Uterus (tissue), 2 donors: Measurements from ENCODE around the gene KISS1.

Experiments
- CTCF ChIP-seq, 4 experiments: fragments of 200-600 bp in 2 of 4; fragments of 450-650 bp in 2 of 4; sonication (generic) in 2 of 4; IDR thresholded peaks; one replicate each; pipeline ENCODE4 v1.5.1; 2016 to 2019; ENCODE audit warnings: antibody characterized with exemption in 4 of 4, mild to moderate bottlenecking in 2 of 4, moderate library complexity in 1 of 4
- POLR2A ChIP-seq, 2 donors: fragments of 450-650 bp; IDR thresholded peaks; one replicate each; pipeline ENCODE4 v1.6.1; 2016; ENCODE audit warnings: antibody characterized with exemption in 2 of 2, mild to moderate bottlenecking in 1 of 2, moderate library complexity in 1 of 2

GRCh38 chr1:204149635-204150565 lies 46.4 kb downstream of the KISS1 start:
- no peak for TF ChIP-seq CTCF (IDR thresholded peaks at IDR 0.05)
- no peak for TF ChIP-seq POLR2A (IDR thresholded peaks at IDR 0.05)
